ENCODE results near the gene ZBTB43. TPM values are rescaled to one million over a fixed set of nuclear protein-coding genes. Genes with fewer than 3 reads are reported as not detected.
"Not testable (repeated sequence)": the region's sequence is repeated elsewhere in the genome, so short reads cannot be mapped to it uniquely, and the experiment has no call there.

Gene ZBTB43
- polyA plus RNA-seq, 3 donors: 14.8 to 18.1 (median 15.7) TPM

DNA sequence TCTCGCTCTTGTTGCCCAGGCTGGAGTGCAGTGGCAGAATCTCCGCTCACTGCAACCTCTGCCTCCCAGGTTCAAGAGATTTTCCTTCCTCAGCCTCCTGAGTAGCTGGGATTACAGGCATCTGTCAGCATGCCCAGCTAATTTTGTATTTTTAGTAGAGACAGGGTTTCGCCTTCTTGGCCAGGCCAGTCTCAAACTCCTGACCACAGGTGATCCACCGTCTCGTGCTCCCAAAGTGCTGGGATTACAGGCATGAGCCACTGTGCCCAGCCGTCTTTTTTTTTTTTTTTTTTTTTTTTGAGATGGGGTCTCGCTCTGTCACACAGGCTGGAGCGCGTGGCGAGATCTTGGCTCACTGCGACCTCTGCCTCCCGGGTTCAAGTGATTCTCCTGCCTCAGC, 5.4 kb downstream of the ZBTB43 start:
- DNase-seq (ENCODE audit: extremely low read depth in 1 of 11, low read depth in 9 of 11, low spot score in 4 of 11): not testable (repeated sequence)

- DNase-seq (ENCODE audit: extremely low read depth in 1 of 11, low read depth in 9 of 11, low spot score in 4 of 11): no peak
Observed at GRCh38 chr9:126813072-126813471, 8.2 kb downstream of the ZBTB43 start.

- DNase-seq (ENCODE audit: extremely low read depth in 1 of 11, low read depth in 9 of 11, low spot score in 4 of 11): no peak
Observed at GRCh38 chr9:126814091-126814490, 9.3 kb downstream of the ZBTB43 start.

GRCh38 chr9:126817615-126818014, 12.8 kb downstream of the ZBTB43 start:
- DNase-seq (ENCODE audit: extremely low read depth in 1 of 11, low read depth in 9 of 11, low spot score in 4 of 11): not testable (repeated sequence)

- DNase-seq (ENCODE audit: extremely low read depth in 1 of 11, low read depth in 9 of 11, low spot score in 4 of 11): no peak
Observed at GRCh38 chr9:126818482-126818881, 13.6 kb downstream of the ZBTB43 start.

- no peak for DNase-seq (ENCODE audit: extremely low read depth in 1 of 11, low read depth in 9 of 11, low spot score in 4 of 11)
Observed at GRCh38 chr9:126819482-126819881, 14.6 kb downstream of the ZBTB43 start.

GRCh38 chr9:126822278-126822677, 17.4 kb downstream of the ZBTB43 start:
- DNase-seq (ENCODE audit: extremely low read depth in 1 of 11, low read depth in 9 of 11, low spot score in 4 of 11): no peak

- no peak for DNase-seq (ENCODE audit: extremely low read depth in 1 of 11, low read depth in 9 of 11, low spot score in 4 of 11)
Observed at GRCh38 chr9:126822873-126823272, 18.0 kb downstream of the ZBTB43 start.

- not testable (repeated sequence) for DNase-seq (ENCODE audit: extremely low read depth in 1 of 11, low read depth in 9 of 11, low spot score in 4 of 11)
Observed at GRCh38 chr9:126824052-126824451, 19.2 kb downstream of the ZBTB43 start.

GRCh38 chr9:126827227-126827626, 22.4 kb downstream of the ZBTB43 start:
- DNase-seq (ENCODE audit: extremely low read depth in 1 of 11, low read depth in 9 of 11, low spot score in 4 of 11): no peak

GRCh38 chr9:126829035-126829434, 24.2 kb downstream of the ZBTB43 start:
- DNase-seq (ENCODE audit: extremely low read depth in 1 of 11, low read depth in 9 of 11, low spot score in 4 of 11): no peak

- no peak for DNase-seq (ENCODE audit: extremely low read depth in 1 of 11, low read depth in 9 of 11, low spot score in 4 of 11)
Observed at GRCh38 chr9:126830827-126831226, 26.0 kb downstream of the ZBTB43 start.

- no peak for DNase-seq (ENCODE audit: extremely low read depth in 1 of 11, low read depth in 9 of 11, low spot score in 4 of 11)
Observed at GRCh38 chr9:126832440-126832839, 27.6 kb downstream of the ZBTB43 start.

DNA sequence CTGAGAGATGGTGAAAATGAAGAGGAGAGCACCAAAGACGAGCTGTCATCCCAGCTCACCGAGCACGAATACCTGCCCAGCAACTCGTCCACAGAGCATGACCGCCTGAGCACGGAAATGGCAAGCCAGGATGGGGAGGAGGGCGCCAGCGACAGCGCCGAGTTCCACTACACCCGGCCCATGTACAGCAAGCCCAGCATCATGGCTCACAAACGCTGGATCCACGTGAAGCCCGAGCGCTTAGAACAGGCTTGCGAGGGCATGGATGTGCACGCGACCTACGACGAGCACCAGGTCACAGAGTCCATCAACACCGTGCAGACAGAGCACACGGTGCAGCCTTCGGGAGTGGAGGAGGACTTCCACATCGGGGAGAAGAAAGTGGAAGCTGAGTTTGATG, 28.2 kb downstream of the ZBTB43 start:
- DNase-seq (ENCODE audit: extremely low read depth in 1 of 11, low read depth in 9 of 11, low spot score in 4 of 11): no peak

DNA sequence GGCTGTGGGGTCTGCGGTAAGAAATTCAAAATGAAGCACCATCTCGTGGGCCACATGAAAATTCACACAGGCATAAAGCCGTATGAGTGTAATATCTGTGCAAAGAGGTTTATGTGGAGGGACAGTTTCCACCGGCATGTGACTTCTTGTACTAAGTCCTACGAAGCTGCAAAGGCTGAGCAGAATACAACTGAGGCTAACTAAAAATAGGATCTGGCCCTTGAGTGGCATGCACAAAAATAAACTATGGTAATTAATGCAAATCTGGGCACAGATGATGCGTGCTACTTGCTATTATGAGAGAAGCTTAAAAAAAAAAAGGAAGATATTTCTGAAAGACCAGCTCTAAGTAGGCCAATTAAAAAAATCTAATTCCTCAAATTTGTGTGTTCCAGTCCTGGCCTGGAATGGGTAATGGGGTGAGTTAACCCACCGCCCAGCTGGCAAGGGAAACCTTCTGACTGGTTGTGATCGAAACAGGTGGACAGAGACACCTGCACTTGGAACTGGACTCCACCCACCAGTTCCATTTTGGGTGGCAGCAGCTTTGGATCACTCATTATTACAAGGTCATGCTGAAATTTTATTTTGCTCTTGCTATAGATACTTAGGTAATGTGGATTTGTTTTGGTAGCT, 29.0 kb downstream of the ZBTB43 start:
- no peak for DNase-seq (ENCODE audit: extremely low read depth in 1 of 11, low read depth in 9 of 11, low spot score in 4 of 11)

GRCh38 chr9:126834672-126835071, 29.8 kb downstream of the ZBTB43 start:
- no peak for DNase-seq (ENCODE audit: extremely low read depth in 1 of 11, low read depth in 9 of 11, low spot score in 4 of 11)

GRCh38 chr9:126836216-126836615, 31.4 kb downstream of the ZBTB43 start:
- no peak for DNase-seq (ENCODE audit: extremely low read depth in 1 of 11, low read depth in 9 of 11, low spot score in 4 of 11)

DNA sequence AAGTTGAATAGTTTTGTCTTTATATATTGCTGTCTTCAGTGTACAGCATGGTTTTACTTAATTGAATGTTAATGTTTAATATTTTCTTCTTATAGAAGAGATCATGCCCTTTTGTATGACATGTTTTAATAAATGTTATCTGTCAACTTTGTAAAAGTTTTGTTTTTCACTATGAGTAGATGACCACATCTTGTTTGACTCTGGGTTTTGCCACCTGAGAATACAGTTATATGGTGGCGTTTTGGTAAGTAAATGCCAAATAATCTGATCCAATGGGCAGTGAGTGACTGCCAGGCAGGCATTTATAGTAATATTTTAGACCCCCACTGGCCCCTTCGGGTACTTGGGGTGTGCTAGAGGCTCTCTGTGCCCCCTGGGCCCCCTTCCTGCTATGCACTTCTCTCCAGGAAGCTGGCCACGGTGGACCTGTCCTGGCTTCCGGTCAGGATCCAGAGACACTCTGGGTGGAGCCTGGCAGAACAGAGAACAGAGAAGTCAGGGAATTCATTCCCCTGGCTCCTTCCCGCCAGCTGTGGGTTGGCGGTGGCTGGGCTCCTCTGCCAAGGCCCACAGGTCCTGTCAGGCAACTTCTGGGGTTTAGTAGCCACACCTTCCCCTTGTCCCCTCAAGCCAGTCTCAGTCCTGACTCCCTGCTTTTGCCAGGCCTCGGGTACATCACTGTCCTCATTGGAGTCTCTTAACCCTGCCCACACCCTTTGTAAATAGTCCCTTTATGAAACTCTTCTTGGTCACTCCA, 33.4 kb downstream of the ZBTB43 start:
- no peak for DNase-seq (ENCODE audit: extremely low read depth in 1 of 11, low read depth in 9 of 11, low spot score in 4 of 11)

GRCh38 chr9:126838895-126839294, 34.1 kb downstream of the ZBTB43 start:
- no peak for DNase-seq (ENCODE audit: extremely low read depth in 1 of 11, low read depth in 9 of 11, low spot score in 4 of 11)

DNA sequence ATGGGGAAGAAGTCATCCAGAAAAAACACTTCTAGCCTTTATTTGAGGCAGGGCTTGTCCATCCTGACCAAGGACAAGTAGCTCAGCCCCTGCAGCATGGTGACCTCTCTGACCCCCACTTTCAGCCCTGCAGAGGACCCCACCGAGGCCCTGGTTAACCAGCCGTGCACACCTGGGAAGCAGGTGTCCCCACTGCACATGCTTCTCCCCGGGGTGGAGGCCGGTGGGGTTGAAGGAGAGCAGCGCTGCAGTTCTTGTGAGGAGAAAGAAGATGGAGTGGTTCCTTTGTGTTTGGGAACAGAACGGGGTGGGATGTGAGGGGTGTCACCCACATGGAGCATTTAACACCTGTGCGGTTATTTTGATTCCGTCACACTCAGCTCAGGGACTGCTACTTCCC, 34.5 kb downstream of the ZBTB43 start:
- no peak for DNase-seq (ENCODE audit: extremely low read depth in 1 of 11, low read depth in 9 of 11, low spot score in 4 of 11)
